Neural cell (in vitro differentiated cells): ENCODE data around the gene ROBO1. TPM values are rescaled to one million over a fixed set of nuclear protein-coding genes. Genes with fewer than 3 reads are reported as not detected.

ENCODE experiments used
- H2AFZ ChIP-seq: fragments of 200-600, 300-800 bp; sonication (generic), shearing (Covaris generic); 2 replicates; pipeline ENCODE4 v1.6.0; 2014; ENCODE audit warnings: low read depth, mild to moderate bottlenecking, antibody characterized with exemption, low read length, moderate library complexity
- H3F3A ChIP-seq: fragments of 200-600 bp; shearing (Covaris generic); 2 replicates; pipeline ENCODE4 v1.6.1; 2016; ENCODE audit warnings: mild to moderate bottlenecking, moderate library complexity, mixed read lengths, antibody characterized with exemption, low read length; ENCODE audit not compliant: insufficient read depth, poor library complexity, severe bottlenecking
- H3K27ac ChIP-seq: fragments of 200-600, 300-800 bp; sonication (generic), shearing (Covaris generic); 2 replicates; pipeline ENCODE4 v1.5.1; 2014; ENCODE audit warnings: mild to moderate bottlenecking, low read length, moderate library complexity
- H3K27me3 ChIP-seq: fragments of 300-800, 200-600 bp; sonication (generic), shearing (Covaris generic); 2 replicates; pipeline ENCODE4 v1.6.0; 2014; ENCODE audit warnings: mild to moderate bottlenecking, low read depth, low read length, moderate library complexity; ENCODE audit not compliant: insufficient read depth
- H3K36me3 ChIP-seq: fragments of 300-800, 200-600 bp; sonication (generic), shearing (Covaris generic); 2 replicates; pipeline ENCODE4 v1.5.1; 2014; ENCODE audit warnings: mild to moderate bottlenecking, antibody characterized with exemption, low read length, moderate library complexity; ENCODE audit not compliant: insufficient read depth
- H3K4me2 ChIP-seq: fragments of 300-800, 200-600 bp; sonication (generic), shearing (Covaris generic); 2 replicates; pipeline ENCODE4 v1.6.0; 2014; ENCODE audit warnings: mild to moderate bottlenecking, low read length
- H3K4me3 ChIP-seq: fragments of 300-800, 200-600 bp; sonication (generic), shearing (Covaris generic); 2 replicates; pipeline ENCODE4 v1.5.1; 2014; ENCODE audit warnings: mild to moderate bottlenecking, low read length, moderate library complexity
- H3K79me2 ChIP-seq: fragments of 200-600 bp; shearing (Covaris generic); replicated peaks from 2 replicates; pipeline ENCODE4 v1.6.0; 2014; ENCODE audit warnings: mild to moderate bottlenecking, low read length, moderate library complexity; ENCODE audit not compliant: insufficient read depth
- H3K9ac ChIP-seq: fragments of 300-800, 200-600 bp; sonication (generic), shearing (Covaris generic); 2 replicates; pipeline ENCODE4 v1.6.1; 2016; ENCODE audit warnings: mild to moderate bottlenecking, low read length, mixed read lengths
- H3K9me2 ChIP-seq: fragments of 200-600 bp; shearing (Covaris generic); 2 replicates; pipeline ENCODE4 v1.6.1; 2016; ENCODE audit warnings: mild to moderate bottlenecking, low read length, mixed read lengths; ENCODE audit not compliant: insufficient read depth
- H3K9me3 ChIP-seq: fragments of 200-600, 300-800 bp; sonication (generic), shearing (Covaris generic); 2 replicates; pipeline ENCODE4 v1.6.1; 2016; ENCODE audit warnings: mild to moderate bottlenecking, mixed run types, low read length, moderate library complexity, mixed read lengths
- H4K20me1 ChIP-seq: fragments of 200-600 bp; shearing (Covaris generic); 2 replicates; pipeline ENCODE4 v1.6.1; 2016; ENCODE audit warnings: mild to moderate bottlenecking, mixed run types; ENCODE audit not compliant: insufficient read depth
- CTCF ChIP-seq: fragments of 450-650 bp; IDR thresholded peaks from 2 replicates; pipeline ENCODE4 v1.5.1; 2014; ENCODE audit warnings: antibody characterized with exemption, mild to moderate bottlenecking, moderate library complexity; ENCODE audit not compliant: poor library complexity, severe bottlenecking
- EP300 ChIP-seq: fragments of 450-650 bp; conservative IDR thresholded peaks from 2 replicates; pipeline ENCODE4 v1.6.1; 2014; ENCODE audit warnings: antibody characterized with exemption, mild to moderate bottlenecking, moderate library complexity; ENCODE audit not compliant: poor library complexity, severe bottlenecking
- EZH2 ChIP-seq: fragments of 200-600, 300-800 bp; shearing (Covaris generic), sonication (generic); IDR thresholded peaks from 2 replicates; pipeline ENCODE4 v1.6.1; 2014; ENCODE audit warnings: antibody characterized with exemption, low read length, borderline replicate concordance, mild to moderate bottlenecking; ENCODE audit not compliant: insufficient read depth, poor library complexity, severe bottlenecking
- POLR2AphosphoS5 ChIP-seq: IDR thresholded peaks from 2 replicates; pipeline ENCODE4 v1.6.1; 2012
- RAD21 ChIP-seq: fragments of 450-650 bp; conservative IDR thresholded peaks from 2 replicates; pipeline ENCODE4 v1.6.1; 2014; ENCODE audit warnings: antibody characterized with exemption, mild to moderate bottlenecking, moderate library complexity
- REST ChIP-seq: IDR thresholded peaks from 2 replicates; pipeline ENCODE4 v1.6.1; 2012; ENCODE audit warnings: borderline replicate concordance
- SMC3 ChIP-seq: fragments of 450-650 bp; conservative IDR thresholded peaks from 2 replicates; pipeline ENCODE4 v1.6.1; 2014; ENCODE audit warnings: antibody characterized with exemption, mild to moderate bottlenecking, moderate library complexity; ENCODE audit not compliant: poor library complexity
- polyA plus RNA-seq: library from polyadenylated mRNA; depleted of rRNA; stranded (reverse); fragments of >200 nt; gene quantifications from 2 replicates; pipeline ENCODE4 v1.2.3, GENCODE V29; 2014

ROBO1 gene
- polyA plus RNA-seq, 1 donor from 2014 or later, result 183 TPM

GRCh38 chr3:78822726-78823125 is 945.1 kb downstream of the ROBO1 start:
- H2AFZ ChIP-seq, result no peak overlapping the region
- no peak overlapping the region for H3K4me3 ChIP-seq
- H3K9ac ChIP-seq, result no peak overlapping the region

GRCh38 chr3:78820542-78820941 is 947.3 kb downstream of the ROBO1 start:
- Histone ChIP-seq H3K4me2 (no peak overlapping the region), H3F3A (no peaks in the 10 kb centered on the region), H4K20me1 (no peaks in the 10 kb centered on the region), H3K9ac (no peak overlapping the region), H2AFZ (no peak overlapping the region), H3K27ac (no peak overlapping the region), H3K79me2 (peaks cover 9% of the 10 kb centered on the region), H3K9me2 (no peaks in the 10 kb centered on the region), H3K27me3 (no peaks in the 10 kb centered on the region), H3K36me3 (no peaks in the 10 kb centered on the region), H3K9me3 (no peaks in the 10 kb centered on the region), H3K4me3 (no peak overlapping the region)
- TF ChIP-seq EZH2, result no peak
- no peak for TF ChIP-seq REST
- TF ChIP-seq EP300, result no peak
- no peak for TF ChIP-seq RAD21
- no peak for TF ChIP-seq CTCF
- no peak for TF ChIP-seq POLR2AphosphoS5
- no peak for TF ChIP-seq SMC3

More at GRCh38 chr3:78822726-78823125, 945.1 kb downstream of the ROBO1 start:
- Histone ChIP-seq H3F3A (no peaks in the 10 kb centered on the region), H3K27me3 (no peaks in the 10 kb centered on the region), H3K36me3 (no peaks in the 10 kb centered on the region), H3K4me2 (no peak overlapping the region), H3K79me2 (peaks cover 13% of the 10 kb centered on the region), H3K9me3 (no peaks in the 10 kb centered on the region), H3K9me2 (no peaks in the 10 kb centered on the region), H4K20me1 (no peaks in the 10 kb centered on the region), H3K27ac (no peak overlapping the region)
- no peak for TF ChIP-seq CTCF
